CD14-positive monocyte (primary cell): ENCODE results near the gene CNGB1. TPM values are rescaled to one million over a fixed set of nuclear protein-coding genes. Genes with fewer than 3 reads are reported as not detected.
A peak's percentile ranks its signal among the peaks of the same experiment; 100 is the strongest.

ENCODE experiments used
- DNase-seq, 3 donors: peaks; one replicate each; pipeline ENCODE4 v3.0.0-alpha.2; 2011 to 2022
- H2AFZ ChIP-seq: 2 replicates; pipeline ENCODE4 v1.6.0; 2012; ENCODE audit warnings: mild to moderate bottlenecking, low read depth, low read length, inconsistent platforms; ENCODE audit not compliant: insufficient read depth, poor library complexity, severe bottlenecking
- H3K27ac ChIP-seq, 2 donors: 1 replicate in 1 of 2; 2 replicates in 1 of 2; pipeline ENCODE4 v1.5.1; 2012 to 2013; ENCODE audit warnings: low read length in 2 of 2, control low read depth in 1 of 2, inconsistent platforms in 1 of 2, low read depth in 1 of 2, mild to moderate bottlenecking in 1 of 2
- H3K27me3 ChIP-seq, 2 donors: one replicate each; pipeline versions ENCODE4 v1.6.0 to v1.6.1; 2011 to 2013; ENCODE audit warnings: low read length in 2 of 2; ENCODE audit not compliant: control insufficient read depth in 2 of 2, insufficient read depth in 2 of 2
- H3K36me3 ChIP-seq, 2 donors: replicated peaks in 1 of 2; 1 replicate in 1 of 2; 2 replicates in 1 of 2; pipeline versions ENCODE4 v1.5.1 to v1.6.1; 2012 to 2013; ENCODE audit warnings: low read length in 2 of 2, control low read depth in 1 of 2, inconsistent platforms in 1 of 2, mild to moderate bottlenecking in 1 of 2; ENCODE audit not compliant: insufficient read depth in 2 of 2, control insufficient read depth in 1 of 2
- H3K4me1 ChIP-seq, 2 donors: 1 replicate in 1 of 2; 2 replicates in 1 of 2; pipeline versions ENCODE4 v1.5.1 to v1.6.1; 2012 to 2013; ENCODE audit warnings: low read length in 2 of 2, control low read depth in 1 of 2, inconsistent platforms in 1 of 2, mild to moderate bottlenecking in 1 of 2, moderate library complexity in 1 of 2; ENCODE audit not compliant: insufficient read depth in 2 of 2, control insufficient read depth in 1 of 2
- H3K4me2 ChIP-seq: replicated peaks from 2 replicates; pipeline ENCODE3; 2012; ENCODE audit warnings: low read length, moderate library complexity, mild to moderate bottlenecking; ENCODE audit not compliant: poor library complexity, severe bottlenecking; ENCODE audit errors: extremely low read depth
- H3K4me3 ChIP-seq, 3 experiments: fragments of 200-600 bp in 1 of 3; sonication (generic) in 1 of 3; replicated peaks in 1 of 3; 1 replicate in 2 of 3; 2 replicates in 1 of 3; pipeline ENCODE4 v1.5.1; 2011 to 2013; ENCODE audit warnings: low read length in 3 of 3, mild to moderate bottlenecking in 3 of 3, control low read depth in 2 of 3, low read depth in 2 of 3, inconsistent platforms in 1 of 3, moderate library complexity in 1 of 3
- H3K79me2 ChIP-seq: 2 replicates; pipeline ENCODE4 v1.6.0; 2012; ENCODE audit warnings: mild to moderate bottlenecking, control low read depth, inconsistent platforms, low read length, moderate library complexity; ENCODE audit not compliant: insufficient read depth
- H3K9ac ChIP-seq: 2 replicates; pipeline ENCODE4 v1.6.0; 2017; ENCODE audit warnings: low read length, mild to moderate bottlenecking; ENCODE audit not compliant: insufficient read depth, poor library complexity, severe bottlenecking
- H3K9me3 ChIP-seq, 2 donors: replicated peaks in 1 of 2; 1 replicate in 1 of 2; 2 replicates in 1 of 2; pipeline versions ENCODE4 v1.5.1 to v1.6.1; 2012 to 2013; ENCODE audit warnings: low read length in 2 of 2, control low read depth in 1 of 2; ENCODE audit not compliant: control insufficient read depth in 1 of 2, insufficient read depth in 1 of 2
- H4K20me1 ChIP-seq: 2 replicates; pipeline ENCODE4 v1.6.0; 2012; ENCODE audit warnings: mild to moderate bottlenecking, low read length, control low read depth, moderate library complexity; ENCODE audit not compliant: insufficient read depth
- H3K27ac Mint-ChIP-seq, 7 donors: one replicate each; pipeline ENCODE4 v1.8.0; 2020; ENCODE audit warnings: mild to moderate bottlenecking in 7 of 7, mixed read lengths in 7 of 7, moderate library complexity in 6 of 7, inconsistent platforms in 2 of 7
- H3K27me3 Mint-ChIP-seq, 3 donors: one replicate each; pipeline ENCODE4 v1.8.0; 2021 to 2022; ENCODE audit warnings: low read depth in 3 of 3, mild to moderate bottlenecking in 3 of 3, mixed read lengths in 3 of 3, moderate library complexity in 3 of 3, inconsistent platforms in 1 of 3
- H3K36me3 Mint-ChIP-seq, 2 donors: one replicate each; pipeline ENCODE4 v1.8.0; 2020; ENCODE audit warnings: mixed read lengths in 2 of 2, inconsistent platforms in 1 of 2, mild to moderate bottlenecking in 1 of 2
- H3K4me1 Mint-ChIP-seq: one replicate; pipeline ENCODE4 v1.8.0; 2020; ENCODE audit warnings: mild to moderate bottlenecking, mixed read lengths
- H3K4me3 Mint-ChIP-seq, 2 donors: one replicate each; pipeline ENCODE4 v1.8.0; 2020; ENCODE audit warnings: mild to moderate bottlenecking in 2 of 2, mixed read lengths in 2 of 2, moderate library complexity in 1 of 2
- H3K9me3 Mint-ChIP-seq, 7 donors: one replicate each; pipeline ENCODE4 v1.8.0; 2020 to 2022; ENCODE audit warnings: mixed read lengths in 7 of 7, mild to moderate bottlenecking in 6 of 7, moderate library complexity in 6 of 7, inconsistent platforms in 2 of 7
- WGBS: methylation state at CpG from one replicate; pipeline ENCODE4 v1.1.5; 2013; ENCODE audit warnings: missing lambda C conversion rate; ENCODE audit not compliant: insufficient coverage; 5-methylcytosine and 5-hydroxymethylcytosine counted together
- intact Hi-C, 2 donors: fragments of 100-400 bp; cut with micrococcal nuclease; formaldehyde crosslinking; loops; one replicate each; pipeline versions ENCODE4 v1.15.0 to v1.15.1; 2023
- polyA plus RNA-seq, 3 donors: library from polyadenylated mRNA; depleted of rRNA in 1 of 3; unstranded in 2 of 3; stranded (reverse) in 1 of 3; fragments of 300-500 nt in 2 of 3; fragments of >200 nt in 1 of 3; fragmentation: Illumina TruSeq in 2 of 3; gene quantifications; 1 replicate in 2 of 3; 2 replicates in 1 of 3; pipeline ENCODE4 v1.2.3, GENCODE V29; 2012 to 2021
- TF ChIP-seq, protein P1 (sequence below): fragments of 200-600 bp; IDR thresholded peaks from one replicate; pipeline ENCODE4 v1.8.0; 2022; ENCODE audit warnings: antibody characterized with exemption, mild to moderate bottlenecking

CNGB1 gene
- polyA plus RNA-seq, 3 donors = not detected

DNA sequence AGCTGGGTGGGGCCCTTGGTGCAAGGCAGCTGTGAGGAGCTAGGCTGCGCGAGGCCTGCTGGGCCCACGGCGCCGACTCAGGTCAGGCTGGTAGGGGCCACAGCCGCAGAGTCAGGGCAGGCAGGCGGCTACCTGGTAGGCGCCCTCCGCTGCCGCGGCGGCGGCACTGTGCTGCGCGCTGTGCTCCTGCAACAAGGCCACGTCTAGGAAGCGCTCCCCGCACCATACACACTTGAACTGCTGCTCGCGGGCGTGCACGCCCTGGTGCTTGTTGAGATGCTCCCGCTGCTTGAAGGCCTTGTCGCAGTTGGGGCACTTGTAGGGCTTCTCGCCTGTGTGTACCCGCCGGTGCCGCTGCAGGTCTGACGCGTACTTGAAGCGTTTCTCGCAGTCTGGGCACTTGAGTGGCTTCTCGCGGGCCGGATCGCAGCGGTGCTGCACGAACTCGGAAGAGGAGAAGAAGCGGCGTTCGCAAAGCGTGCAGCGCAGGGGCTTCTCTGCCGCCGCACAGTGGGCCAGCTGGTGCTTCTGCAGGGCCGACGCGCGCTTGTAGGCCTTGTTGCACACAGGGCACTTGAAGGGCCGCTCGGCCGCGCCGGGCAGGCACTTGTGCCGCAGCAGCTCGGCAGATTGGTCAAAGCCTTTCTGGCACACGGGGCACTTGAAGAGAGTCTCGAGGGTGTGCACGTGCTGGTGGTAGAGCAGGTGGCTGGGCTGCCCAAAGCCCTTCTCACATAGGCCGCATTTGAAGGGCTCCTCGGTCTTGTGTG is 25.7 kb upstream of the CNGB1 start:
- H3K79me2 ChIP-seq = peaks cover 50% of the 10 kb centered on the region
- H3K4me2 ChIP-seq = no peak overlapping the region
- Mint-ChIP-seq H3K4me3 (no peak overlapping the region), H3K4me1 (peaks cover 62% of the 10 kb centered on the region), H3K27me3 (no peaks in the 10 kb centered on the region), H3K27ac (no peak overlapping the region), H3K36me3 (peaks cover 30 to 43% of the 10 kb centered on the region in 2 donors), H3K9me3 (peaks cover 0 to 2% (median 0%) of the 10 kb centered on the region in 7 donors)
- TF ChIP-seq, protein P1, sequence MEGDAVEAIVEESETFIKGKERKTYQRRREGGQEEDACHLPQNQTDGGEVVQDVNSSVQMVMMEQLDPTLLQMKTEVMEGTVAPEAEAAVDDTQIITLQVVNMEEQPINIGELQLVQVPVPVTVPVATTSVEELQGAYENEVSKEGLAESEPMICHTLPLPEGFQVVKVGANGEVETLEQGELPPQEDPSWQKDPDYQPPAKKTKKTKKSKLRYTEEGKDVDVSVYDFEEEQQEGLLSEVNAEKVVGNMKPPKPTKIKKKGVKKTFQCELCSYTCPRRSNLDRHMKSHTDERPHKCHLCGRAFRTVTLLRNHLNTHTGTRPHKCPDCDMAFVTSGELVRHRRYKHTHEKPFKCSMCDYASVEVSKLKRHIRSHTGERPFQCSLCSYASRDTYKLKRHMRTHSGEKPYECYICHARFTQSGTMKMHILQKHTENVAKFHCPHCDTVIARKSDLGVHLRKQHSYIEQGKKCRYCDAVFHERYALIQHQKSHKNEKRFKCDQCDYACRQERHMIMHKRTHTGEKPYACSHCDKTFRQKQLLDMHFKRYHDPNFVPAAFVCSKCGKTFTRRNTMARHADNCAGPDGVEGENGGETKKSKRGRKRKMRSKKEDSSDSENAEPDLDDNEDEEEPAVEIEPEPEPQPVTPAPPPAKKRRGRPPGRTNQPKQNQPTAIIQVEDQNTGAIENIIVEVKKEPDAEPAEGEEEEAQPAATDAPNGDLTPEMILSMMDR = no peak
- no peak for DNase-seq
- 98% methylated on average over 60 of the region's 62 CpGs for WGBS
- no peak overlapping the region for H3K4me3 ChIP-seq
- no peaks in the 10 kb centered on the region for H3K9me3 ChIP-seq
- peaks cover 27 to 36% of the 10 kb centered on the region in 2 donors for H3K36me3 ChIP-seq
- no peak overlapping the region for H2AFZ ChIP-seq
- H3K27ac ChIP-seq = no peak overlapping the region
- no peak overlapping the region for H3K9ac ChIP-seq
- H3K27me3 ChIP-seq = no peaks in the 10 kb centered on the region
- H4K20me1 ChIP-seq = peaks cover 72% of the 10 kb centered on the region
- intact Hi-C loops = no loop called here
- H3K4me1 ChIP-seq = peaks cover 54 to 68% of the 10 kb centered on the region in 2 donors

DNA sequence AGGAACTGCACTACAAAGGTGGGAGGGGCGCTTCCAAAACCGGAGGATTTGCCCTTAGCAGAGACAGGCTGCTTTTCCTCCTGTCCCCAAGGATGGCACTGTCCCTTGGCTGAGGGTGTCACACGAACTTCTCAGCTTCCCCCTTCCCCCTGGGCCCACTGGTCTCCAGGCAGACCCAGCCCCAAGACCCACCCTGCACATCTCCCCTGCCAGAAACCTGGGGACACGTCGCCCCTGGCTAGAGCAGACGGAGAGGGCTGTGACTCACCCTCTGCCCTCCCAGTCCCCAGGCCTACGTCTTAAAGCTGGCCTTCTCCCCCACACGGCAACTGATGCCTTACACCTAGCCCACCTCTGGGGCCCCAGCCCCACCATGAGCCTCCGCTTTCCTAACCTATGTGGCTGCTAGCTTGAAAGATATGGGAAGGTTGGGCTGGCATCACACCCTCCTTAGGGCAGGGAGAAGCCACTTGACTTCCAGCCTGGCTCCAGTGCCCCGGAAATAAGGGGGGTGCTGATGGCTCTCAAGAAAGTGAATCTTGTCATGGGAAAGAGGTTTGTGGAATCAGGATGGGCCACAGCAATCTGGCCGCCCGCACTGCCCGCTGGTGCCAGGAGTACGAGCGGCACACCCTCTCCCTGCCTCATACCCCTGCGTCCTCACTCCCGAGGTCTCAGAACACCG is 24.9 kb upstream of the CNGB1 start:
- H4K20me1 ChIP-seq = peaks cover 72% of the 10 kb centered on the region
- H3K27ac ChIP-seq = peak overlapping the region; percentile 11 to 20
- Mint-ChIP-seq H3K36me3 (peaks cover 30 to 43% of the 10 kb centered on the region in 2 donors), H3K4me1 (peaks cover 58% of the 10 kb centered on the region), H3K27ac (peak overlapping the region in 4 of 7 donors; percentile 10 to 43 (median 26)), H3K9me3 (peaks cover 0 to 2% (median 0%) of the 10 kb centered on the region in 7 donors), H3K4me3 (no peak overlapping the region), H3K27me3 (no peaks in the 10 kb centered on the region)
- peaks cover 27 to 36% of the 10 kb centered on the region in 2 donors for H3K36me3 ChIP-seq
- H3K27me3 ChIP-seq = no peaks in the 10 kb centered on the region
- intact Hi-C loops = no loop called here
- H3K9me3 ChIP-seq = no peaks in the 10 kb centered on the region
- H3K4me2 ChIP-seq = no peak overlapping the region
- WGBS = 95% methylated on average over 12 of the region's 18 CpGs
- H3K4me1 ChIP-seq = peaks cover 52 to 61% of the 10 kb centered on the region in 2 donors
- DNase-seq = no peak
- H2AFZ ChIP-seq = no peak overlapping the region
- no peak overlapping the region for H3K9ac ChIP-seq
- TF ChIP-seq, protein P1 = no peak
- no peak overlapping the region for H3K4me3 ChIP-seq
- H3K79me2 ChIP-seq = peaks cover 47% of the 10 kb centered on the region
